Activated effector memory CD4-positive, alpha-beta T cell treated with Interleukin-2 at 50 U/mL for 16 hours (primary cell): Measurements from ENCODE around the gene CAMK1D.
"Not testable (repeated sequence)": the region's sequence is repeated elsewhere in the genome, so short reads cannot be mapped to it uniquely, and the experiment has no call there.

ENCODE experiments used
- DNase-seq: peaks from one replicate; pipeline ENCODE4 v3.0.0-alpha.2; 2020

Gene CAMK1D

GRCh38 chr10:12476656-12477055, 127.3 kb downstream of the CAMK1D start:
- DNase-seq, result no peak

- DNase-seq, result no peak
Observed at GRCh38 chr10:12479437-12479844, 130.1 kb downstream of the CAMK1D start.

DNA sequence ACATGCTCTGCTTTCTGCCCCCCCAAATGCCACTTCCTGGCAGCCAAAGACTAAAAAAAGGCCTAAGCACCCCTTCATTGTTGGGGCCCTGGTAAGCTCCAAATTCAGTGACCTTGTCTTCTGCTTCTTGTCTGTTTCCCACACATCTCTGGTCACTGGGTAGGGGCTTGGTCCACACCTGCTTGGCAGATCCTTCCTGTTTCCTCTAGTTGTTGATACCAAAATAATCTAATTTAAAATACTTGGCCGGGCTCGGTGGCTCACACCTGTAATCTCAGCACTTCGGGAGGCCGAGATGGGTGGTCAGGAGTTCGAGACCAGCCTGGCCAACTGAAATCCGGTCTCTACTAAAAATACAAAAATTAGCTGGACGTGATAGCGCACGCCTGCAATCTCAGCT, 130.6 kb downstream of the CAMK1D start:
- no peak for DNase-seq

GRCh38 chr10:12480440-12480839, 131.1 kb downstream of the CAMK1D start:
- no peak for DNase-seq

DNA sequence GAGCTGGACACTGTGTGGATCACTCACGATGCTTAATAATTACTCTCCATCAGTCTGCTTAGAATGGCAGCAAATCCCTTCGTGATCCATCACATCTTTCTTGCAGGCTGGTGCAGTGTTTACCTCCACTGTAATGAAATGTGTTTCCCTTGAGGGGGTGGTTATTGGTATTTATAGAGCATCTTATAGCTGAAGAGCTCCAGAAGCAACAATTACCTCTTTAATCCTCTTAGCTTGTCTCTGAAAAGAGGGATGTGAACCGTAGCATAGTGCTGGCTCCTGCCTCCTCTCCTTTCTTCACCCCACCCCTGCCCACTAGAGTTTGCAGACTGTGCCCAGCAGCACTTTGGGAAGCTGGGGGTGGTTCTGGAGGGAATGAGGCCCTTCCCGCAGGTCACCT, 132.6 kb downstream of the CAMK1D start:
- DNase-seq, result no peak

- DNase-seq, result no peak
Observed at GRCh38 chr10:12482587-12482986, 133.2 kb downstream of the CAMK1D start.

DNA sequence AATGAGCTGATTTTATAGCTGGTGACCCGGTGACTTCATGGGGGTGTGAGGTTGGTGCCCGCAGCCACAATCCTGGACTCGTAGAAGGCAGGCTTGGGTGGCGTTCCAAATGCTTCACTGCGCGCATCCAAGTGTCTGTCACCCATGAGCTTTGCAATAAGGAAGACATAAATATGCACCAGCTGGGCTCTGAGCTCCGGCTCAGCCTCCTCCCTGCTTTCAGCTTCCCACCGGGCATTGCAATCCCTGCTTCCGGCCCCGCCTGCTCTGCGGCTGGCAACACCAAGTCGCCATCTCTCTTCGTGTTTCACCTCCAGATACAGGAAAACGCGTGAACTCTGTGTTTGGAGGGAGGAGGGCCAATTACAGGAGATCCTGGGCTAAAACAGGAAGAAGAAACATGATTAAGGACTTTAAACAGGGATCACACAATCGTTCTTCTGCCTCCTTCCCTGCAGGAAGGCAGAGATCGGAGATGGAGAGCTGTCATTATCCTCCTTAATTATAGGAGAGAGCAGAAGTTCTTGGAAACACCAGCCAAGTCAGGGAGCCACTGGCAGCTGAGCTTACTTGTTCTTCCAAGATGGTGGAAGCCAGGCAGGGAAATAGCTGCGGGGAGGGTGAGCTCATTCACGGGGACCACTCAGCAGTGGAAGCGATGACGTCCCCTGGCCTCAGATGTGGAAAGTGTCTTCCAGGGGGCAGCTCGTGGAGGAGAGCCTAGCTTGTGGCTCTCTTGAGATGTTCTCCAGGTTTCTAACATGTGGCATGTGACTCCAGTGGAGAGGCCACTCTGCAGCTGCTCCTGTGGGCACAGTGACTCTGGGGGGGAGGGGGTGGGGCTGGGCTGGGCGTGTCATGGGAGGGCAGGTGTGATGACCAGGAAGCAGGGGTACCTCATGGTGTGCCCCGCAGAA, 134.9 kb downstream of the CAMK1D start:
- DNase-seq, result no peak

DNA sequence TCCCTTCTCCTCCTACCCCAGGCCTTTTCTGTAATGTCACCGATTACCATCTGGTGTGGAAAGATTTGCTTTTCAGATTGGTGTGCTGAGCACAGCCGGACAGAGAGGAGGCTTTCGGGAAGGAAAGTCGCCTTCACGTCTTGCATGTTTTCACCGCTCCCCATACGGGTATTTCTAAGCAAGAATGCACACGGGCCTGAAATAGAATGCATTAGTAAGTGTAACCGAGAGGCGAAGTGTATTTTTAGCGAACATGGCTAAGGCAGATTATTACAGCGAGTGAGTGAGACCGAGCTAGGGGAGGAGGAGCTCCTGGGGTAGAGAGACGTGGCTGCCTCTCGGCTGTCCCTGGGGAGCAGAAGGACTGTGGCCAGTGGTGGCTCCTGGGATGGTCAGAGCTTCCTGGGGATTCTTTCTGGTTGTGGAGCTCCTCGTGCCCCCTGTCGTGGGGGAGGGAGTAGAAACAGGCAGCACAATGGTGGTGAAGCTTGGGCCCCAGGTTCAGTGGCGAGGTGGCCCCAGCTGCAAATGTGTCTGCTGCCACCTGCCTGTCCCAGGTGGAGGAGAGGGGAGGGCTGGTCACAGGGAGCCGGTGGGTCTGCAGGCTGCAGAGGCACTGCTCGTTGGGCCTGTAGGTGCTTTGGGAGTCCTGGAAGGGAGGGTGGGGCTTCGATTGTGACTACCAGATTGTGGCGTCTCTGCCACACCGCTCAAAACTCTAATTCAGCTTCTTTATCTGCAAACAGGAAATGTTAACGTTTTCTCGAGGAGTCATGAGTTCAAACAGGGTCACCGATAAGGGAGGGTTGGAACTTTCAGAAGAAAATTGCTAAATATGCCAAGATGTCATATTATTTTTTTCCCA, 135.8 kb downstream of the CAMK1D start:
- DNase-seq, result no peak

- DNase-seq, result no peak
Observed at GRCh38 chr10:12487366-12487765, 138.0 kb downstream of the CAMK1D start.

DNA sequence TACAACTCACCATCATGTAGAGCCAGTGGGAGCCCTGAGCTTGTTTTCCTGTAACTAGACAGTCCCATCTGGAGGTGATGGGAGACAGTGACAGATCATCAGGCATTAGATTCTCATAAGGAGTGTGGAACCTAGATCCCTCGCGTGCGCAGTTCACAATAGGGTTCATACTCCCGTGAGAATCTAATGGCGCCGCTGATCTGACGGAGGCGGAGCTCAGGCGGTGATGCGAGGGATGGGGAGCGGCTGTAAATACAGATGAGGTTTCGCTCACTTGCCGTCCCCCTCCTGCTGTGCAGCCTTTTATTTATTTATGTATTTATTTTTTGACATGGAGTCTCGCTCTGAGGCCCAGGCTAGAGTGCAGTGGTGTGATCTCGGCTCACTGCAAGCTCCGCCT, 139.3 kb downstream of the CAMK1D start:
- DNase-seq, result no peak

GRCh38 chr10:12489357-12489756, 140.0 kb downstream of the CAMK1D start:
- DNase-seq, result no peak

- DNase-seq, result no peak
Observed at GRCh38 chr10:12489806-12490205, 140.5 kb downstream of the CAMK1D start.

DNA sequence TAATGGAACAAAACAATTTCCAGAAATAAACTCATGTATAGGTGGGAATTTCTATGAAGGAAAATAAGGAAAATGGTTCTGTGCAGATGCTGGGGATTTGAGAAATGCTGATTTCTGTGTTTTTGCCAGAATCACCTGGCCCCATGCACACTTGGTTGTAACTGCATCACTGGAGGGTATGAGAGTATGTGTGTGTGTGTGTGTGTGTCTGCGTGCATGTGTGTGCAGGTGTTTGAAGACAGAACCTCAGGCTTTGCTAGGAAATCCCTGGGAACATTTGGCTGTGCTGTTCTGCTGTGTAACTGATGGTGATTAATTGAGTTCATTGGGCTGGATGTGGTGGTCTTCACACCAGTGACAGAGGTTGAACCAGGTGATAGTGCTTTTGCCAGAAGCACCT, 141.6 kb downstream of the CAMK1D start:
- DNase-seq, result no peak

DNA sequence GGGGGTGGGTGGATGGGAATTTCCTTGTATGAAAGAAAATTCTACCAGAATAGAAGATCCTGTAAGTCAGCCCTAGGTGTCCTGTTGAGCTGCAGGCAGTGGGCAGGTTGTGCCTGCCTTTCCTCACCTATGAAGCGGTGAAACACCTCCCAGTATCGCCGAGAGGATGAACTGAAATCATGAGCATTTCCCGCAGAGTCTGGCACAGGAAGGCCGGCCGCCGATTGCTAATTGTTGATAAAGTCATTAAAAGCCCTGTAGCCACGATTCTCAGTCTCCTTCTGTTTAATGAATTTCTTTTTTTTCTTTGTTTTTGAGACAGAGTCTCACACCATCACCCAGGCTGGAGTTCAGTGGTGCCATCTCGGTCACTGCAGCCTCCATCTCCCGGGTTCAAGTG, 142.1 kb downstream of the CAMK1D start:
- DNase-seq, result no peak

- no peak for DNase-seq
Observed at GRCh38 chr10:12492016-12492415, 142.7 kb downstream of the CAMK1D start.

DNA sequence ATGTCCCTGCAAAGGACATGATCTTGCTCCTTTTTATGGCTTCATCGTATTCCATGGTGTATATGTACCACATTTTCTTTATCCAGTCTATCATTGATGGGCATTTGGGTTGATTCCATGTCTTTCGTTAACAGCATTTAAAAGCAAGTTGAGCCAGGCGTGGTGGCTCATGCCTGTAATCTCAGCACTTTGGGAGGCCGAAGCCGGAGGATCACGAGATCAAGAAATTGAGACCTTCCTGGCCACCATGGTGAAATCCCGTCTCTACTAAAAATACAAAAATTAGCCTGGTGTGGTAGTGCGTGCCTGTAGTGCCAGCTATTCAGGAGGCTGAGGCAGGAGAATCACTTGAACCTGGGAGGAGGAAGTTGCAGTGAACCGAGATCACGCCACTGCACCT, 147.7 kb downstream of the CAMK1D start:
- not testable (repeated sequence) for DNase-seq

DNA sequence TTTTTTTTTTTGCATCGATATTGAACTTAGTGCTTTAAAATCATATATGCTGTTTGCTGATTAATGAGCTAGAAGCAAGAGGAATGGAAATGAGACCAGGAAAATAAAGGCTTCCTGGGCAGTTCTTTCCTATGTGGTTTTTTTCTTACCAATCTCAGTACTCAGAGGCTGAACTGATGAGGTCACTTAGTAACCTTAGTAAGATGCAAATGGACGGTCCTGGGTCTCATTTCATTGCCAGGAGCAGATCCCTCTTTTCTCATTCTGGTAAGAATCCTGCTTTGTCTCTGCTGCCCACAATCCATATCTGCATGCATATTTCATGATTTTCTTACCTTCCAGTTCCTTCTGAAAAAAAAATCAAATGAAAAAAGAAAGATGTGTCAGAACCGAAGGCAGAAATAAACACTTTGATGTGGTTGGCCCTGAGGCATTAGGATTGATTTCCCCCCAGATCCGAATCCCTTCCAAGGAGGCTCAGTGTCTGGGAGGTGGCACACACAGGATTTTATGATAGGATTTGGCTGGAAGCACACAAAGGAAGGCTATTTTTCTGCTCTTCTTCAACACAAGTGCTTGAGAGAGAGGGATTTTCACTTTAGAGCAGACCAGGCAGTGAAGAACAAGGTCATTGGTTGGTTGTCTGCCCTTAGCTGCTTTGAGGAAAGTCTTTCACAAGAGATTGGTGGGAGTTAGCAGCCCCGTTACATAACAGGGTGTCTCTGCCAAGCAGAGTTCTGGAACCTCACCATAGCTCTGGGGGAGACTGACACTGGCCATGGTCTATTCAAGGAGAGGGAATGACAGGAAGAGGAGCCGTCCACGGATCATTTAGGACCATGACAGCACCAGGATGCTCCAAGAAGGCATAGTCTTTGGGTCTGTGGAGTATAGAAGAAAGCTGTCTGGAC, 150.0 kb downstream of the CAMK1D start:
- no peak for DNase-seq

DNA sequence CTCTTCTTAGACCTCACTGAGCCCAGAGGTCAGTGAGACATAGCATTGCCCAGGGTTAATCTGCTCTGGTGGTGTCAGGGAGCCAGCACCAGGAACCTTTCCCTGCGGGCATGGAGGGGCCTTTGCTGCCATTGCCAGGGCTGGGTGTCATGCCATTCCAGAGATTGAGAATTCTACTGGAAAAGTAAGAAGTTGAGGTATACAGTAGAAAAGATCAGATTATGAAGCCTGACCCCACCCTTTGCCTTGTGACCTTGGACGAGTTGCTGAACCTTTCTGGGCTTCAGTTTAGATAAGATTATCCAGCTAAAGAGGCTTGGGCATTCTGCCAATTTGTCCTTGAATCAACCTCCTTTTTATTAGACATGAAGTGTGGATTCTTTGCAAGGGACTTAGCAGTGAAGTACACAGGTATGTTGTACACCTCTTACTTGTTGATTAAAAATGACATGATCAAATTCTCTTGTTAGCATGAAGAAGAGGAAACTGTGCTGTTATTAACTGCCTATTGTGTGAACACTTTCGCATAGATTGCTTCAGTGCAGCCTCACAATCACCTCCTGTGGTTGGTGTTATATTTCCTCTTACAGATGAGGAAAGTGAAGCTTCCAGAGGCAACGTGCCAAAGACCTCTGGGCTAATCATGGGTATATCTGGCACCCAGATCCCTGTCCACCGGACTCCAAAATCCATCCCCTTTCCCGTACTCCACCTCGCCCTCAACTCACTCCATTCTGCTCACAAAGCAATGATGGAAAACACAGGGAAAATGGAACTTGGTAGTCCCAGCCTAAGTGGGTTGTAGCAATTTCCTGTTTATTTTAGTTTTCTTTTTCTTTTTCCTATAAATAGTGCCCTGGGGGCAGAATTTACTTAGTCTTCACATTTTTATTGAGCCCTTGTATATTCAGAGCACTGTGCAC, 151.3 kb downstream of the CAMK1D start:
- no peak for DNase-seq

- DNase-seq, result no peak
Observed at GRCh38 chr10:12501324-12501723, 152.0 kb downstream of the CAMK1D start.

GRCh38 chr10:12501841-12502525, 152.6 kb downstream of the CAMK1D start:
- DNase-seq, result no peak
